ENCODE data around the gene LCE1F.

- TF ChIP-seq, protein P1, sequence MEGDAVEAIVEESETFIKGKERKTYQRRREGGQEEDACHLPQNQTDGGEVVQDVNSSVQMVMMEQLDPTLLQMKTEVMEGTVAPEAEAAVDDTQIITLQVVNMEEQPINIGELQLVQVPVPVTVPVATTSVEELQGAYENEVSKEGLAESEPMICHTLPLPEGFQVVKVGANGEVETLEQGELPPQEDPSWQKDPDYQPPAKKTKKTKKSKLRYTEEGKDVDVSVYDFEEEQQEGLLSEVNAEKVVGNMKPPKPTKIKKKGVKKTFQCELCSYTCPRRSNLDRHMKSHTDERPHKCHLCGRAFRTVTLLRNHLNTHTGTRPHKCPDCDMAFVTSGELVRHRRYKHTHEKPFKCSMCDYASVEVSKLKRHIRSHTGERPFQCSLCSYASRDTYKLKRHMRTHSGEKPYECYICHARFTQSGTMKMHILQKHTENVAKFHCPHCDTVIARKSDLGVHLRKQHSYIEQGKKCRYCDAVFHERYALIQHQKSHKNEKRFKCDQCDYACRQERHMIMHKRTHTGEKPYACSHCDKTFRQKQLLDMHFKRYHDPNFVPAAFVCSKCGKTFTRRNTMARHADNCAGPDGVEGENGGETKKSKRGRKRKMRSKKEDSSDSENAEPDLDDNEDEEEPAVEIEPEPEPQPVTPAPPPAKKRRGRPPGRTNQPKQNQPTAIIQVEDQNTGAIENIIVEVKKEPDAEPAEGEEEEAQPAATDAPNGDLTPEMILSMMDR (IDR thresholded peaks at IDR 0.05): no peak
- no peak for TF ChIP-seq POLR2A (IDR thresholded peaks at IDR 0.05)
These were observed 21.4 kb upstream of the LCE1F start for GRCh38 chr1:152753586-152753985.

Measured in upper lobe of left lung (tissue), 4 donors.